NCI-H1694 (cell line): ENCODE results near the gene PADI6.

Experiments used
- DNase-seq: peaks from one replicate; lab custom pipeline; 2025; lab: John Stamatoyannopoulos, UW

PADI6 gene

GRCh38 chr1:17436380-17437174 lies 64.6 kb downstream of the PADI6 start:
- DNase-seq, result no peak

- no peak for DNase-seq
Measured at GRCh38 chr1:17437260-17437579, 65.2 kb downstream of the PADI6 start.

GRCh38 chr1:17437580-17438317 lies 65.8 kb downstream of the PADI6 start:
- DNase-seq, result no peak

GRCh38 chr1:17438318-17439249 lies 66.6 kb downstream of the PADI6 start:
- no peak for DNase-seq

GRCh38 chr1:17439250-17440073 lies 67.5 kb downstream of the PADI6 start, which contains the start of gene RCC2:
RCC2 (minus strand) TSS chr1:17439677; CDS start chr1:17438514, 1,163 bp downstream.
- DNase-seq, result no peak

GRCh38 chr1:17440074-17440826 lies 68.3 kb downstream of the PADI6 start:
- DNase-seq, result no peak

GRCh38 chr1:17440827-17441168 lies 68.8 kb downstream of the PADI6 start:
- DNase-seq, result no peak

GRCh38 chr1:17441265-17441992 lies 69.4 kb downstream of the PADI6 start:
- no peak for DNase-seq

GRCh38 chr1:17441993-17442357 lies 70.0 kb downstream of the PADI6 start:
- DNase-seq, result no peak

- no peak for DNase-seq
Measured at GRCh38 chr1:17442841-17443240, 70.8 kb downstream of the PADI6 start.

- no peak for DNase-seq
Measured at GRCh38 chr1:17447501-17447992, 75.6 kb downstream of the PADI6 start.
